ENCODE data around the gene ZBTB39. TPM values are rescaled to one million over a fixed set of nuclear protein-coding genes. Genes with fewer than 3 reads are reported as not detected.

ZBTB39 gene
- total and polyA plus RNA-seq, 2 of the 8 experiments (the other 6 are each of a cell fraction or from before 2014, with no cell fraction given): 19.3 to 25.0 TPM

DNA sequence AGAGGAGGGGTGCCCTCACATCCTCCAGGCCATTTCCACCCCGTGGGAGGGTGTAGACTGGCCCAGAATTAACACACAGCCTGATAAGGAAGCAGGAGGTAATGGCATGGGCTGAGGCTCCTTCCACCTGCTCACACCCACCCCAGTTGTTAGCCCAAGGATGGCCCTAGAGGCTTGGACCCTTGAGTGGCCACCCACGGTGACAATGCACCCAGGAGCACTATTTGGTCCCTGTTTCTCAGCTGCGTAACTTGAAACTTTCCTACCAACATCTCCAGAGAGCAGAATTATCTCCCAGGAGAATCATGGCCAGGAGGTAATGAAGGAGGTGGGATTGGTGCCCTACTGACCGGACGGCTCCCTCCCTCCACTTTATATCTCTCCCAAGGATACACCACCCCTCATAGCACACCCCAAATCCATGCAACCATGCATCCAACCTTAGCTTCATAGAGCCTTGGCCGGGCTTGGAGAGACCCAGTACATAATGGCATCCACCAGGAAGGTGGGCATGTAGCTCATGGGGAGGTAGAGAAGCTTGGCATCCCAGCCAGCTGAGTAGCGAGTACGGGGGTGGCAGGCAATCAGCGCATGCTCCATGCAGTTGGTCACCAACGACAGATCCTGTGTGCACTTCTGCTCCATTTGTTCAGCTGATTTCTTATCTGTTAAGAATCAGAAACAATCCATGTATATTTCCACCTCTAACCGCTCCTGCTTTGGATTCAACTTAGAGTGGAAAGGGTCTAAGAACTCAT lies 54.6 kb downstream of the ZBTB39 start (continued):
- TF ChIP-seq, protein P1, sequence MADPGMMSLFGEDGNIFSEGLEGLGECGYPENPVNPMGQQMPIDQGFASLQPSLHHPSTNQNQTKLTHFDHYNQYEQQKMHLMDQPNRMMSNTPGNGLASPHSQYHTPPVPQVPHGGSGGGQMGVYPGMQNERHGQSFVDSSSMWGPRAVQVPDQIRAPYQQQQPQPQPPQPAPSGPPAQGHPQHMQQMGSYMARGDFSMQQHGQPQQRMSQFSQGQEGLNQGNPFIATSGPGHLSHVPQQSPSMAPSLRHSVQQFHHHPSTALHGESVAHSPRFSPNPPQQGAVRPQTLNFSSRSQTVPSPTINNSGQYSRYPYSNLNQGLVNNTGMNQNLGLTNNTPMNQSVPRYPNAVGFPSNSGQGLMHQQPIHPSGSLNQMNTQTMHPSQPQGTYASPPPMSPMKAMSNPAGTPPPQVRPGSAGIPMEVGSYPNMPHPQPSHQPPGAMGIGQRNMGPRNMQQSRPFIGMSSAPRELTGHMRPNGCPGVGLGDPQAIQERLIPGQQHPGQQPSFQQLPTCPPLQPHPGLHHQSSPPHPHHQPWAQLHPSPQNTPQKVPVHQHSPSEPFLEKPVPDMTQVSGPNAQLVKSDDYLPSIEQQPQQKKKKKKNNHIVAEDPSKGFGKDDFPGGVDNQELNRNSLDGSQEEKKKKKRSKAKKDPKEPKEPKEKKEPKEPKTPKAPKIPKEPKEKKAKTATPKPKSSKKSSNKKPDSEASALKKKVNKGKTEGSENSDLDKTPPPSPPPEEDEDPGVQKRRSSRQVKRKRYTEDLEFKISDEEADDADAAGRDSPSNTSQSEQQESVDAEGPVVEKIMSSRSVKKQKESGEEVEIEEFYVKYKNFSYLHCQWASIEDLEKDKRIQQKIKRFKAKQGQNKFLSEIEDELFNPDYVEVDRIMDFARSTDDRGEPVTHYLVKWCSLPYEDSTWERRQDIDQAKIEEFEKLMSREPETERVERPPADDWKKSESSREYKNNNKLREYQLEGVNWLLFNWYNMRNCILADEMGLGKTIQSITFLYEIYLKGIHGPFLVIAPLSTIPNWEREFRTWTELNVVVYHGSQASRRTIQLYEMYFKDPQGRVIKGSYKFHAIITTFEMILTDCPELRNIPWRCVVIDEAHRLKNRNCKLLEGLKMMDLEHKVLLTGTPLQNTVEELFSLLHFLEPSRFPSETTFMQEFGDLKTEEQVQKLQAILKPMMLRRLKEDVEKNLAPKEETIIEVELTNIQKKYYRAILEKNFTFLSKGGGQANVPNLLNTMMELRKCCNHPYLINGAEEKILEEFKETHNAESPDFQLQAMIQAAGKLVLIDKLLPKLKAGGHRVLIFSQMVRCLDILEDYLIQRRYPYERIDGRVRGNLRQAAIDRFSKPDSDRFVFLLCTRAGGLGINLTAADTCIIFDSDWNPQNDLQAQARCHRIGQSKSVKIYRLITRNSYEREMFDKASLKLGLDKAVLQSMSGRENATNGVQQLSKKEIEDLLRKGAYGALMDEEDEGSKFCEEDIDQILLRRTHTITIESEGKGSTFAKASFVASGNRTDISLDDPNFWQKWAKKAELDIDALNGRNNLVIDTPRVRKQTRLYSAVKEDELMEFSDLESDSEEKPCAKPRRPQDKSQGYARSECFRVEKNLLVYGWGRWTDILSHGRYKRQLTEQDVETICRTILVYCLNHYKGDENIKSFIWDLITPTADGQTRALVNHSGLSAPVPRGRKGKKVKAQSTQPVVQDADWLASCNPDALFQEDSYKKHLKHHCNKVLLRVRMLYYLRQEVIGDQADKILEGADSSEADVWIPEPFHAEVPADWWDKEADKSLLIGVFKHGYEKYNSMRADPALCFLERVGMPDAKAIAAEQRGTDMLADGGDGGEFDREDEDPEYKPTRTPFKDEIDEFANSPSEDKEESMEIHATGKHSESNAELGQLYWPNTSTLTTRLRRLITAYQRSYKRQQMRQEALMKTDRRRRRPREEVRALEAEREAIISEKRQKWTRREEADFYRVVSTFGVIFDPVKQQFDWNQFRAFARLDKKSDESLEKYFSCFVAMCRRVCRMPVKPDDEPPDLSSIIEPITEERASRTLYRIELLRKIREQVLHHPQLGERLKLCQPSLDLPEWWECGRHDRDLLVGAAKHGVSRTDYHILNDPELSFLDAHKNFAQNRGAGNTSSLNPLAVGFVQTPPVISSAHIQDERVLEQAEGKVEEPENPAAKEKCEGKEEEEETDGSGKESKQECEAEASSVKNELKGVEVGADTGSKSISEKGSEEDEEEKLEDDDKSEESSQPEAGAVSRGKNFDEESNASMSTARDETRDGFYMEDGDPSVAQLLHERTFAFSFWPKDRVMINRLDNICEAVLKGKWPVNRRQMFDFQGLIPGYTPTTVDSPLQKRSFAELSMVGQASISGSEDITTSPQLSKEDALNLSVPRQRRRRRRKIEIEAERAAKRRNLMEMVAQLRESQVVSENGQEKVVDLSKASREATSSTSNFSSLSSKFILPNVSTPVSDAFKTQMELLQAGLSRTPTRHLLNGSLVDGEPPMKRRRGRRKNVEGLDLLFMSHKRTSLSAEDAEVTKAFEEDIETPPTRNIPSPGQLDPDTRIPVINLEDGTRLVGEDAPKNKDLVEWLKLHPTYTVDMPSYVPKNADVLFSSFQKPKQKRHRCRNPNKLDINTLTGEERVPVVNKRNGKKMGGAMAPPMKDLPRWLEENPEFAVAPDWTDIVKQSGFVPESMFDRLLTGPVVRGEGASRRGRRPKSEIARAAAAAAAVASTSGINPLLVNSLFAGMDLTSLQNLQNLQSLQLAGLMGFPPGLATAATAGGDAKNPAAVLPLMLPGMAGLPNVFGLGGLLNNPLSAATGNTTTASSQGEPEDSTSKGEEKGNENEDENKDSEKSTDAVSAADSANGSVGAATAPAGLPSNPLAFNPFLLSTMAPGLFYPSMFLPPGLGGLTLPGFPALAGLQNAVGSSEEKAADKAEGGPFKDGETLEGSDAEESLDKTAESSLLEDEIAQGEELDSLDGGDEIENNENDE (IDR thresholded peaks at IDR 0.05; ENCODE audit: insufficient replicate concordance, low read length): no peak
- TF ChIP-seq ASH2L (IDR thresholded peaks at IDR 0.05; ENCODE audit: low read length) (no peak), BCL11A (IDR thresholded peaks at IDR 0.05; ENCODE audit: low read depth in 2 of 2, low read length in 2 of 2) (no peak)

Measured in H1 (cell line).